A172 (cell line): ENCODE results near the gene HAGH. TPM values are rescaled to one million over a fixed set of nuclear protein-coding genes. Genes with fewer than 3 reads are reported as not detected.

Experiments
- DNase-seq: peaks from one replicate; pipeline ENCODE4 v3.0.0-alpha.2; 2015; ENCODE audit warnings: low spot score
- total RNA-seq: library from RNA; depleted of rRNA; stranded (reverse); fragments of >200 nt; shearing (Covaris generic); gene quantifications from 2 replicates; pipeline ENCODE4 v1.2.3, GENCODE V29; 2014

HAGH gene
- total RNA-seq, 1 experiment from 2014 or later: 163 TPM

GRCh38 chr16:1773703-1774447 is 52.8 kb downstream of the HAGH start:
- no peak for DNase-seq

- DNase-seq: peak; percentile 66
These were observed 53.5 kb downstream of the HAGH start, which contains the start of gene MRPS34 for GRCh38 chr16:1772908-1773702. MRPS34 (minus strand) TSS chr16:1773134; CDS start chr16:1773119, 15 bp downstream.

- DNase-seq: no peak
These were observed 54.2 kb downstream of the HAGH start, which contains the start of gene EME2 for GRCh38 chr16:1772362-1772907. EME2 (plus strand) TSS chr16:1772810; CDS start chr16:1773228, 418 bp downstream.

GRCh38 chr16:1771864-1772361 is 54.7 kb downstream of the HAGH start:
- DNase-seq: no peak

- DNase-seq: no peak
These were observed 55.3 kb downstream of the HAGH start, which contains the start of gene NME3 for GRCh38 chr16:1771188-1771863. NME3 (minus strand) TSS chr16:1771543; CDS start chr16:1771534, 9 bp downstream.

- no peak for DNase-seq
These were observed 56.1 kb downstream of the HAGH start for GRCh38 chr16:1770328-1771187.

- no peak for DNase-seq
These were observed 57.0 kb downstream of the HAGH start for GRCh38 chr16:1769402-1770300.

GRCh38 chr16:1768767-1769401 is 57.7 kb downstream of the HAGH start:
- DNase-seq: no peak

GRCh38 chr16:1768061-1768766 is 58.4 kb downstream of the HAGH start:
- no peak for DNase-seq

- DNase-seq: no peak
These were observed 59.3 kb downstream of the HAGH start for GRCh38 chr16:1767116-1767994.

- no peak for DNase-seq
These were observed 59.9 kb downstream of the HAGH start for GRCh38 chr16:1766701-1767100.

- DNase-seq: no peak
These were observed 60.4 kb downstream of the HAGH start for GRCh38 chr16:1766231-1766630.

GRCh38 chr16:1765826-1766225 is 60.8 kb downstream of the HAGH start:
- DNase-seq: no peak

- DNase-seq: no peak
These were observed 61.7 kb downstream of the HAGH start for GRCh38 chr16:1764971-1765370.

GRCh38 chr16:1763521-1764511 is 62.8 kb downstream of the HAGH start:
- no peak for DNase-seq

- DNase-seq: no peak
These were observed 63.6 kb downstream of the HAGH start for GRCh38 chr16:1762879-1763520.
